Retina (tissue), 1 donor: ENCODE data around the gene TIMD4.

Source experiments
- DNase-seq: peaks from one replicate; pipeline ENCODE4 v3.0.0-alpha.2; 2016

The TIMD4 gene

DNA sequence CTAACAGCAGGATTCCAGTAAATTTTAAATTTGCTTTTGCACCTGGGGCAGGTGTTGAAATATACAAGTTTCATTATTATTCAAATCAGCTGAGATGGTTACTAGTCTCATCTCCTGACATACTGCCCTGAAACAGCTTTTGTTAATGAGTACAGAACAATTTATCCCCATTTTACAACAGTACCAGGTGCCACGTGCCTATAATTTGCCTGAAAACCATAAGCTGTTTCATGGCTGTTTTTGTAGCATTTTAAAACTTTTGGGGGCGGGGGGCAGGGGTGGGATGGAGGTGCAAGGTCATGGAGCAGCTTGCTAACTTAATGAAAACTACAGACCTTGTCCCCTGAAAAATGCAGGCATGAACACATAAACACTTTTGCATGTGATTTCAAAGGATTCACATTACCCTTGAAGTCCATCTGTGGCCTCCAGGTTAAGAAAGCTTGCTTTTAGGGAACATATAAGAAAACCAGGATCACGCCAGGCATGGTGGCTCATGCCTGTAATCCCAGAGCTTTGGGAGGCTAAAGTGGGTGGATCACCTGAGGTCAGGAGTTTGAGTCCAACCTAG, 42.1 kb downstream of the TIMD4 start:
- DNase-seq = no peak

DNA sequence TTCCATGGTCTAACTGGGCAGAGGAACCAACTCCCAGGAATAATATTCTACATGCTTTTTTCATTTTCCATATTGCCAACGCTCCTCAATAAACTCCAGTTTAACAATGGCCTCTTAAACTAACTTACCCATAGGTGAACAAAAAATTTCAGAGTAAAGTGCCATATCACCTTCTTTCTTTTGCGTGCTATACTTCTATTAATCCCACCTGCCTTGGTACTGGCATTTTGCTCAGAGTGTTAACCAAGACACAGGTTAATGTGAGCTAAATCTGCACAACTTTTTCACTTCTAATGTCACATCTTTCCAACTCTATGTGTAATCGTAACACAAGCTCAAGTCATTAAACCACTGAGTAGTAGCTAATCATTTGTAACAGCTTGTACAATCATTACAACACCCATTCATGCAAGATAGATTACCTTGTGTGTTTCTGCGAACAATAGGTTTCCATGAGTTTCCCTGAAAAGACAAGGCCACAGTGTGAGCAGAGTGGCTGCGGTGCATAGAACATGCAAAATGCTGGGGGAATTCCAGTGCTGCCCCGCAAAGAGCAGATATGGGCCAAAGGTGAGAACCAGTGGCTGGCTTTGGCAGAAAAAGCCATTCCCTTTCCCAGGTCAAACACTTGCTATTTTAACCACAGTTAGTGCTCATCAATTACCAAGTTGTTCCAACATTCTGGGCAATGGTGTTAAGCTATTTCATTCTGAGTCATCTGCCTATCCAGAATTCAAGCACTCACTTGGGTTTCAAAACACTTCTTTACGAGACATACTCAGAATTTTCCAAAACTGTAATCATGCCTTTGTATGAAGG, 42.8 kb downstream of the TIMD4 start:
- DNase-seq = no peak

DNA sequence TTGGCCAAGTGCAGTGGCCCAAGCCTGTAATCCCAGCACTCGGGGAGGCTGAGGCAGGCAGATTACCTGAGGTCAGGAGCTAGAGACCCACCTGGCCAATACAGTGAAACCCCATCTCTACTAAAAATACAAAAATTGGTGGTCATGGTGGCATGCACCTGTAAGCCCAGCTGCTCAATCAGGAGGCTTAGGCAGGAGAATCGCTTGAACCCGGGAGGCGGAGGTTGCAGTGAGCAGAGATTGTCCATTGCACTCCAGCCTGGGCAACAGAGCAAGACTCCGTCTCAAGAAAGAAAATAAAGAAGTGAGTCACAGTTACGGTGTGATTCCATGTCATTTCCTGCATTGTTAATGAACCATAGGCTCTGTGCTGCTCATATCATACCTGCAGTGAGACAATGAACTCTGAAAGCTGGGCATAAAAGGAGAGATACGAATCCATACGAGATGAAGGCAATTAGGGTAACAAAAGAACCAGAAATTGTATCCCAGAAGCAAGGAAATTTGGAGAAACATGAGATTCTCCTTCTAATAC, 44.6 kb downstream of the TIMD4 start:
- no peak for DNase-seq

DNA sequence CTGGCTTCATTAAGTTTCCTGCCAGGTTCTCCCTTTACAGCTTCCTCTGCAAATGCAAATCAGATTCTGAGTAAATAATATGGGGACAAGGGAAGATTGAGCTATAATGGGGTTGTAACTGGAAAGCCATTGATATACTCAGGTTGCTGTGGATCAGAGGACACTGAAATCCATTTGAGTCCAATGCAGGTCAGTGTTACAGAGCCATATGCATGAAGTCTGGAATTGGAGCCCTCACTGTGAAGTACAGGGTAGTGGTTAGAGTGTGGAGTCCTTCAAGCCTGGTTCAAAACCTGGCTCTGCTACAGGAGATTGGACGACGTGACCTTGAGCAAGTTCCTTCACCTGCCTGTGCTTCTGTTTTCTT, 48.7 kb downstream of the TIMD4 start:
- no peak for DNase-seq

DNA sequence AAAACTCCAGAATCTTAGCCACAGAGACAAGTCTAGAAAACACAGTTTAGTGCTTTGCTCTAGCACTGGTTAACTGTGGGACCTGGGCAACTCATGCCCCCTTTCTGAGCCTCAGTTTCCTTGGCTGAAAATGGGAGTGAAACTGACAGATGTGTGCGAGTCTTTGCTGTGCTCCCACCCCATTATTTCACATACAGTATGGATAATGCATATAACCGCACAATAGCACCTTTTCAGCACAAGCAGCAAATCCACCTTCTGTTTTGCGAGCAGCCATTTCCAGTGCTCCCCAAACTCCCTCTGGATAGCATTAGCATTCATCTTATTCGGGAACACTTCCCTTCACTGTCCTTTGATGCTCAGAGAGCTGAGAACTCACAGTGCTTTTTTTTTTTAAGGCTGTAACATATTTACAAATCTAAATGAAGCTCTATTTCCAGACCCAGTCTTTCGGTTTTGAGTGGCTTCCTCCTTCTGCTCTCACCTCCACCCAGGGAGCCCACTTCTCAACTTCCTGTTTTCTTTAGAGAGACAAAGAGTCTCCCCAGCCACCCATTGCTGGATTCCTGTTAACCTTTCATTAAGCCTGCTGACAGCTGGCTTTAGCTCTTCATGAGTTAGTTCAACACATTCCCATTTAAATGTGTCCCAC, 49.2 kb downstream of the TIMD4 start:
- DNase-seq = no peak

DNA sequence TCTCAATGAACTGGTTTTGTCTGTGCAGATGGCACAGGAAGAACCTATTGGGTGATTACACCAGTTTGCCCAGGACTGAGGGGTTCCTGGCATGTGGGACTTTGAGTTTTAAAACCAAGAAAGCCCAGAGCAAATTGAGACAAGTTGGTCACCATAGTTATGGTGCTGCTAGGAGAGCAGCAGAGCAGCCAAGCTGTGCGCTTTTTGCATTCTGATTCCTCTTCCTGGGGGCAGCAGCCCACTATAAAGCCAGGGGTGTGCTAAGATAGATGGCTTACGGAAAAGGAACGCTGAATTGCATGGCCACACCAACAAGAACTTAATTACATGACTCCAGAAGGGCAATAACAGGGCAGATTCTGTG, 49.7 kb downstream of the TIMD4 start:
- DNase-seq = no peak

DNA sequence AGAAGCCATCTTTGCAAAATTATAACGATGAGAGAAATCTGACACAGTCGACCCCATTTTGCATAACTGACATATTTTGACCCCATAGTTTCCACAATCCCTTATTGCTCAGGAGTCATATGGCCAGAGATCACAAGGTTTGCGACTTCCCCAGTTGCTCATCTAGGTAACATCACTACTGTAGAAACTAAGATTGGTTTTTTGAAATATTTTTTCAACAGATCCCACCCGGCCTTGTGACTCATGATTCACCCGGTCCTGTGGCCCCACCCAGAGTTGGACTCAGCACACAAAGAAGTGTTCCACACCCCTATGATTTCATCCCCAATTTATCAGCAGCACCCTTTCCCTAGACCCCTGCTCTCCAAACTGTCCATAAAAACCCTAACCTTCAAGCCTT, 50.2 kb downstream of the TIMD4 start:
- DNase-seq = no peak

DNA sequence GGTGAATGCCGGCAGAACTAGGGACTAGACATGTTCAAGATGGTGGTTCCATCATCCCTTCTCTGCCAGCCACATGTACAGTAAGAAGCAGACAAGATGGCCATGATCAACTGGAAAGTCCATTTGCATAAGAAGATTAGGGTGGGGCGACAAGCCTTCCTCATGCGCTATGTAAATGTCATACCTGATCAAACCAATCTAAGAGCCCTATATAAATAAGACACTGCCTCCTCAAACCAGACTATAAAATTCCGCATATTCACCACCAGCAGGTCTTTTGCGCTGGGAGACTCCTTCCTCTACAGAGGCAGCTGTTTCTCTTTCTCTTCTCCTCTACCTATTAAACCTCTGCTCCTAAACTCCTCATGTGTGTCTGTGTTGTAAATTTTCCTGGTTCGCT, 53.8 kb downstream of the TIMD4 start:
- no peak for DNase-seq

DNA sequence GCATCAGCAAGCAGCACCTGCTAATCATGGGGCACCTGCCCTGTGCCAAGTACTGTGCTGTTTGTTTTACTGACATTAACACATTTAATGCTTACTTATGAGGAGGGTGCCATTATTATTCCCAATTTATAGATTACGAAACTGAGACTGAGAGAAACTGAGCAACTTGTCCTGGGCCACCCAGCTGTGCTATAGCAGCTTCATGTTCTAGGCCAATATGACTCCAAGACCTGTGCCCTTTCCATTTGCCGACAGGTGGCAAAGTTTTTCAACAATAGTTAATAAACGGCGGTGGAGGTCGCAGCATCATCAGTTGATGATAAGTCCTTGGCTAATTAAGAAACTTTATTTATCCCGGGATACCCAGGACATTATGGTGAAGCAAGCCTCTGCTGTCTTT, 55.4 kb downstream of the TIMD4 start:
- DNase-seq = no peak

DNA sequence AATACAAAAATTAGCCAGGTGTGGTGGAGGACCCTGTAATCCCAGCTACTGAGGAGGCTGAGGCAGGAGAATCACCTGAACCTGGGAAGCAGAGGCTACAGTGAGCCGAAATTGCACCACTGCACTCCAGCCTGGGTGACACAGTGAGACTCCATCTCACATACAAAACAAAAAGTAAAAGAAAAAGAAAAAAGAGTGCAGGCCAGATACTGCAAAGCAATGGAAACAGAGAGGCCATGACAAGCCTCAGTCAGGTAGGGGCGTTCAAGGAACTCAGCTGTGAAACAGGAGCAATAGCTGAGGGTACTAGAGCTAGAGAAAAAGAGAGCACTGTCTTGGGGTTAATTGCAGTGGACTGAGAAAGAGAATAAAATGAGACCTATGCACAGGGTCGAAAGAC, 56.2 kb downstream of the TIMD4 start:
- no peak for DNase-seq

DNA sequence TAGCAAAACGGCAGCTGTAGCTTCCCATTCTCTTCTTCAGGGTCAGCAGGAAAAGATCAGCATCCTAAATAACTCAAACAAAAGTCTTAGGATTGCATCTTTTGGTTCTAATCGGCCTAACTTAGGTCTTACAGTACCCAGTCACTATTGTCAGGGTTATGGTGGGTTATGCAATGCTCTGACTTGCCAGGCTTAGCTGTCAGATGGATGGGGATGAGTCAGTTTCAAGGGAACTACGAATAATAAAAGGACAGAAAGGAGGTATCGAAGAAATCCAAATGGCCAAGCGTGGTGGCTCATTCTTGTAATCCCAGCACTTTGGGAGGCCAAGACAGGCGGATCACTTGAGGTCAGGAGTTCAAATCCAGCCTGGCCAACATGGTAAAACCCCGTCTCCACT, 66.5 kb downstream of the TIMD4 start:
- no peak for DNase-seq

DNA sequence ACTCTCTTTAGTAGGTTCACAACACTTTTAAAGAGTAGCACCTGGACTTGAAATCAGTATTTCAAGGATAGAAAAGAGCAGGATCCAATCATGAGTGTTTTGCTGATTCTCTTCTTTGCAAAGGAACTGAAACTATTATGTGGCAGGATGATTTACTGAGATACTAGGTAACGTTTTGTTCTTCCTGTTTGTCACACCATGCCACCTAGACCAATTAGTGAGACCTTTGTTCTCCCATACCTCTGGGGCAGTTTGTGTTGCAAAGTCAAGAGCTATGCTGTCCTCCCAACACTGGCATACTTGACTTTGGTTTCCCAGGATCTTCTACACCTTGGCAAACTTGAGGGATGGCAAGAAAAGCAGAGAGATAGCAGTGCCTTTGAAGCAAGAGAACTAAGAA, 69.5 kb downstream of the TIMD4 start:
- DNase-seq = no peak

DNA sequence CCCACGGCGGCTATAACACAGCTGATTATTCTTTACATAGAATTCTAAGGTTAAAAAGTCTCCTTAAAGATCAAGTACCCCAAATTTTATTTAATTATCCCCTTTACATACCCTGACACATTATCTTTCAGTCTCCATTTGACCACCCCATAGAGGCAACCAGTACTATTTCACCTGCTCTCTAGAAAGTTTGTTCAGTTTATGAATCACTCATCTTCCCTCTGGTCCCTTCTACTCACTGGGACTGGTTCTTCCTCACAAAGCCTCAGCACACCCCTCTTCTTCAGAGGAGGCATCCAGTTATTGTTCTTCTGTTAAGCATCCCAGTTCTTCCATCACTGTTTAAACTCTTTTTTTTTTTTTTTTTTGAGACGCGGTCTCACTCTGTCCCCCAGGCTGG, 70.2 kb downstream of the TIMD4 start:
- no peak for DNase-seq

DNA sequence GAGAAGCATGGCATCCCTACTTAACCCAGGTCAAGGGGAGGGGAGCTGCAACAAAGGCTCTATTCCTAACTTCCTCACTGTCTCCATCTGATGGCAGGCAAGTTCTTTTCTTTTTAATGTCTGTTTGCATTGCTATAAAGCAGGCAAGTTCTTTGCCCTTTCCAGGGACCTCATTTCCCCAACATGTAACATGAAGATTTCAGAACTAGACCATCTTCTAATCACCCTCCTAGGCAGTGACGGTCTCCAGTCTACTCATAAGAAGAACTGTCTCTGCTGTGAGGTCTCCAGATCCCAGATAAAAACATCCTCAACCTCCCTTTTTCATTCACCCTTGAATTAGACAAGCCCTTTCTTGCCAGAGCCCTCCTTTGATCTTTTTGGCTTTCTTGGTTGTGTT, 70.8 kb downstream of the TIMD4 start:
- DNase-seq = no peak

DNA sequence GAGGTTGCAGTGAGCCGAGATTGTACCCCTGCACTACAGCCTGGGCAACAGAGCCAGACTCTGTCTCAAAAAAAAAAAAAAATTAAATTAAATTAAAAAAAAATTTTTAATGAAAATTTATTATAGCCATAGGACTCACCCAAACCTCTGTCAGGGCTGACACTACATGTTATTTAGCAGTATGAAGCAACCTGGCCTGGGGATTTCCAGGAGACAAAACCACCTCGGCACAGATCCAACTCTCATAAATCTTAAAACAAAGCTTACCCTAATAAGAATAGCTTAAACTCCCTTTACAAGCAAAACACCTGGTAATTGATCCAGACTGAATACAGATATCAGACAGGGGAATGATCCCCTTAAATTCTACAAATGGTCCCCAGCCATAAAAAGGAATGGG, 74.5 kb downstream of the TIMD4 start:
- DNase-seq = no peak

DNA sequence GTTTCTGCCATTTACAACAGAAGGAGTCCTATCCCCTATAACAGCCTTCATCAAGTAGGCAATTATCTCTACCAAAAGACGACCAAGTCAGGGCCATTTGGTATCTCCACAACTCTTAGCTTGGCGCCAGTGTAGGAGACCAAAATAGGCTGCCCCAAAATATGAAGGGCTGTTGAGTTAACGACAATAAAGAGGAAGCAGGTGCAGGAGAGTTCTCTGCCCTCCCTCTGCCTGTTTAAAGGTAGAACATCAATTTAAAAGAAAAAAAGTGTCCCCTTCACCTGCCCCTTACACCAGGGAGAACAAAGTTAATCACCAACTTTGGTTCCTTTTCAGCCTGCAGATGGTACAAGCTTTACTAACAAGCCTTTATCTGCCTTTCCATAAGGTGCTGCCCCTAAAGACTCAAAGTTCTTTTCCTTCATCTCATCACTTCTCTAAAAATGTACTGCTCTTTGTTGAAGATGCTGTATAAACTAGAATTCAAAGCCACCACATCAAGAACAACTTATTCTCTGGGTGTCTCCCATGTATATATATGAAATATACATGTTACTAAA, 79.6 kb downstream of the TIMD4 start:
- DNase-seq = no peak

DNA sequence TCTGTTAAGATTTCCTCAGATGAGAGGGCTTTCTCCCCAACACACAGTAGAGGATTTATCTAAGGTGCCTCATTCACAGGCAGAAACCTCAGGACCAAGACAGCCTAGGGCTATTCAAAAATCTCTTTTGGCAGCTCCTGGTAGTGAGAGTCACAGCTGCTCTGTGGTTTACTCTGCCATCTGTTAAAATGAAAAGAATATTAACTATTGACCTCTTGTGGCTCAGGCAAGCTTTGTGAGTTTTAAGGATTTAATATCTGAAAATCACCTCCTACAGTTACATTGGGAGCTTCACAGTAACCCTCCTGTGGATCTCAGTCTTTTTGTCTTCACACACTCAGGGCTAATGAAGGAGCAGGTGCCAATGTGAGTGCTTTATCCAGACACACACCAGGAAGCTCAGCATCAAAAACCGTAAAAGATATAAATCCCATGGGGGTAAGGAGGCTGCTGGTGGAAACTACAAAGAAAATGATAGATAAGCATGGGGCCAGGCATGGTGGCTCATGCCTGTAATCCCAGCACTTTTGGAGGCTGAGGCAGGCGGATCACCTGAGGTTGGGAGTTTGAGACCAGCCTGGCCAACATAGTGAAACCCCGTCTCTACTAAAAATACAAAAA, 83.3 kb downstream of the TIMD4 start:
- no peak for DNase-seq

DNA sequence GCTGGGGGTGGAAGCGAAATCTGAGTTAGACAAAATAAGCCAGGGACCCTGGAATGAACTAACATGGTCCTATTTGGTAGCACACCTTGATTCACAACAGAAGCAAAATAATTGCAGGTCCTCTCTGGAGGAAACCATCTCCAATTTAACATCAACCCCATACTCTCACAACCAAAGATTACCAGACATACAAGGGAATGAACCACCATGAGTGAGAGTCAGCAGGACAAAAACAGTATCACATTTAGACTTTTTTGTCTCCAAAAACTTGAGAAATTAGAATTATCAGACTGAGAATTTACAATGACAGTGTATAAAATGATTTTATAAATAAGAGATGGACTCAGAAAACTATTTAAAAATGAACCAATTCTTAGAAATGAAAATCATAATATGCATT, 91.8 kb downstream of the TIMD4 start:
- DNase-seq = no peak

DNA sequence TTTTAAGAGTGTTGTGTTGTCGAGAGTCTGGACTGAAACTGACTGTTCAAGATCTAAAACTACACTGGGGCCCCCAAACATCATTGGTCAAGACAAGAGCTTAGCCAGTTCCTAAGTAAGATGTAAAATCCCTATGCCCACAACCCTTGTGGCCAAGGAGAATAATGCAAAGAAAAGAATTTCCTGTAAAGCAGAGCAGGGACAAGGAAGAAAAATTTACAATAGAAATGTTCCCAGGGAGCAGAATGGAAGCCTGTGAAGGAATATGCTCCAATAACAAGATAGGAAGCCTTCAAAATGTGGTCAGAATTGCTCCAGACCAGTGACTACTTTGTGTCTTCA, 92.6 kb downstream of the TIMD4 start:
- no peak for DNase-seq
